CD14-positive monocyte (primary cell): ENCODE measurements around the gene CCDC92B. TPM values are rescaled to one million over a fixed set of nuclear protein-coding genes. Genes with fewer than 3 reads are reported as not detected.
A peak's percentile ranks its signal among the peaks of the same experiment; 100 is the strongest.

ENCODE experiments used
- DNase-seq, 3 donors: peaks; one replicate each; pipeline ENCODE4 v3.0.0-alpha.2; 2011 to 2022
- H2AFZ ChIP-seq: 2 replicates; pipeline ENCODE4 v1.6.0; 2012; ENCODE audit warnings: mild to moderate bottlenecking, low read depth, low read length, inconsistent platforms; ENCODE audit not compliant: insufficient read depth, poor library complexity, severe bottlenecking
- H3K27ac ChIP-seq, 2 donors: 1 replicate in 1 of 2; 2 replicates in 1 of 2; pipeline ENCODE4 v1.5.1; 2012 to 2013; ENCODE audit warnings: low read length in 2 of 2, control low read depth in 1 of 2, inconsistent platforms in 1 of 2, low read depth in 1 of 2, mild to moderate bottlenecking in 1 of 2
- H3K27me3 ChIP-seq, 2 donors: one replicate each; pipeline versions ENCODE4 v1.6.0 to v1.6.1; 2011 to 2013; ENCODE audit warnings: low read length in 2 of 2; ENCODE audit not compliant: control insufficient read depth in 2 of 2, insufficient read depth in 2 of 2
- H3K36me3 ChIP-seq, 2 donors: replicated peaks in 1 of 2; 1 replicate in 1 of 2; 2 replicates in 1 of 2; pipeline versions ENCODE4 v1.5.1 to v1.6.1; 2012 to 2013; ENCODE audit warnings: low read length in 2 of 2, control low read depth in 1 of 2, inconsistent platforms in 1 of 2, mild to moderate bottlenecking in 1 of 2; ENCODE audit not compliant: insufficient read depth in 2 of 2, control insufficient read depth in 1 of 2
- H3K4me1 ChIP-seq, 2 donors: 1 replicate in 1 of 2; 2 replicates in 1 of 2; pipeline versions ENCODE4 v1.5.1 to v1.6.1; 2012 to 2013; ENCODE audit warnings: low read length in 2 of 2, control low read depth in 1 of 2, inconsistent platforms in 1 of 2, mild to moderate bottlenecking in 1 of 2, moderate library complexity in 1 of 2; ENCODE audit not compliant: insufficient read depth in 2 of 2, control insufficient read depth in 1 of 2
- H3K4me2 ChIP-seq: replicated peaks from 2 replicates; pipeline ENCODE3; 2012; ENCODE audit warnings: low read length, moderate library complexity, mild to moderate bottlenecking; ENCODE audit not compliant: poor library complexity, severe bottlenecking; ENCODE audit errors: extremely low read depth
- H3K4me3 ChIP-seq, 3 experiments: fragments of 200-600 bp in 1 of 3; sonication (generic) in 1 of 3; replicated peaks in 1 of 3; 1 replicate in 2 of 3; 2 replicates in 1 of 3; pipeline ENCODE4 v1.5.1; 2011 to 2013; ENCODE audit warnings: low read length in 3 of 3, mild to moderate bottlenecking in 3 of 3, control low read depth in 2 of 3, low read depth in 2 of 3, inconsistent platforms in 1 of 3, moderate library complexity in 1 of 3
- H3K79me2 ChIP-seq: 2 replicates; pipeline ENCODE4 v1.6.0; 2012; ENCODE audit warnings: mild to moderate bottlenecking, control low read depth, inconsistent platforms, low read length, moderate library complexity; ENCODE audit not compliant: insufficient read depth
- H3K9ac ChIP-seq: 2 replicates; pipeline ENCODE4 v1.6.0; 2017; ENCODE audit warnings: low read length, mild to moderate bottlenecking; ENCODE audit not compliant: insufficient read depth, poor library complexity, severe bottlenecking
- H3K9me3 ChIP-seq, 2 donors: replicated peaks in 1 of 2; 1 replicate in 1 of 2; 2 replicates in 1 of 2; pipeline versions ENCODE4 v1.5.1 to v1.6.1; 2012 to 2013; ENCODE audit warnings: low read length in 2 of 2, control low read depth in 1 of 2; ENCODE audit not compliant: control insufficient read depth in 1 of 2, insufficient read depth in 1 of 2
- H4K20me1 ChIP-seq: 2 replicates; pipeline ENCODE4 v1.6.0; 2012; ENCODE audit warnings: mild to moderate bottlenecking, low read length, control low read depth, moderate library complexity; ENCODE audit not compliant: insufficient read depth
- H3K27ac Mint-ChIP-seq, 7 donors: one replicate each; pipeline ENCODE4 v1.8.0; 2020; ENCODE audit warnings: mild to moderate bottlenecking in 7 of 7, mixed read lengths in 7 of 7, moderate library complexity in 6 of 7, inconsistent platforms in 2 of 7
- H3K27me3 Mint-ChIP-seq, 3 donors: one replicate each; pipeline ENCODE4 v1.8.0; 2021 to 2022; ENCODE audit warnings: low read depth in 3 of 3, mild to moderate bottlenecking in 3 of 3, mixed read lengths in 3 of 3, moderate library complexity in 3 of 3, inconsistent platforms in 1 of 3
- H3K36me3 Mint-ChIP-seq, 2 donors: one replicate each; pipeline ENCODE4 v1.8.0; 2020; ENCODE audit warnings: mixed read lengths in 2 of 2, inconsistent platforms in 1 of 2, mild to moderate bottlenecking in 1 of 2
- H3K4me1 Mint-ChIP-seq: one replicate; pipeline ENCODE4 v1.8.0; 2020; ENCODE audit warnings: mild to moderate bottlenecking, mixed read lengths
- H3K4me3 Mint-ChIP-seq, 2 donors: one replicate each; pipeline ENCODE4 v1.8.0; 2020; ENCODE audit warnings: mild to moderate bottlenecking in 2 of 2, mixed read lengths in 2 of 2, moderate library complexity in 1 of 2
- H3K9me3 Mint-ChIP-seq, 7 donors: one replicate each; pipeline ENCODE4 v1.8.0; 2020 to 2022; ENCODE audit warnings: mixed read lengths in 7 of 7, mild to moderate bottlenecking in 6 of 7, moderate library complexity in 6 of 7, inconsistent platforms in 2 of 7
- CTCF ChIP-seq: fragments of 200-600 bp; IDR thresholded peaks from one replicate; pipeline ENCODE4 v1.8.0; 2022; ENCODE audit warnings: antibody characterized with exemption, mild to moderate bottlenecking
- WGBS: methylation state at CpG from one replicate; pipeline ENCODE4 v1.1.5; 2013; ENCODE audit warnings: missing lambda C conversion rate; ENCODE audit not compliant: insufficient coverage; 5-methylcytosine and 5-hydroxymethylcytosine counted together
- intact Hi-C, 2 donors: fragments of 100-400 bp; cut with micrococcal nuclease; formaldehyde crosslinking; loops; one replicate each; pipeline versions ENCODE4 v1.15.0 to v1.15.1; 2023
- polyA plus RNA-seq, 3 donors: library from polyadenylated mRNA; depleted of rRNA in 1 of 3; unstranded in 2 of 3; stranded (reverse) in 1 of 3; fragments of 300-500 nt in 2 of 3; fragments of >200 nt in 1 of 3; fragmentation: Illumina TruSeq in 2 of 3; gene quantifications; 1 replicate in 2 of 3; 2 replicates in 1 of 3; pipeline ENCODE4 v1.2.3, GENCODE V29; 2012 to 2021

The CCDC92B gene
- polyA plus RNA-seq, 3 donors = not detected

GRCh38 chr17:2690165-2691068, 59.0 kb downstream of the CCDC92B start:
- Histone ChIP-seq H3K36me3 (peaks cover 25 to 43% of the 10 kb centered on the region in 2 donors), H3K27me3 (no peaks in the 10 kb centered on the region), H3K9ac (no peak overlapping the region), H3K4me2 (no peak overlapping the region), H3K4me1 (no peaks in the 10 kb centered on the region), H2AFZ (no peak overlapping the region), H3K9me3 (no peaks in the 10 kb centered on the region), H3K4me3 (no peak overlapping the region), H3K79me2 (no peaks in the 10 kb centered on the region), H4K20me1 (peaks cover 11% of the 10 kb centered on the region), H3K27ac (no peak overlapping the region)
- Mint-ChIP-seq H3K27ac (no peak overlapping the region), H3K27me3 (no peaks in the 10 kb centered on the region), H3K36me3 (peaks cover 18 to 44% of the 10 kb centered on the region in 2 donors), H3K9me3 (no peaks in the 10 kb centered on the region), H3K4me3 (no peak overlapping the region), H3K4me1 (no peaks in the 10 kb centered on the region)
- DNase-seq = no peak
- intact Hi-C loops = no loop called here
- TF ChIP-seq CTCF = no peak
- 62% methylated on average over 45 of the region's 55 CpGs for WGBS

DNA sequence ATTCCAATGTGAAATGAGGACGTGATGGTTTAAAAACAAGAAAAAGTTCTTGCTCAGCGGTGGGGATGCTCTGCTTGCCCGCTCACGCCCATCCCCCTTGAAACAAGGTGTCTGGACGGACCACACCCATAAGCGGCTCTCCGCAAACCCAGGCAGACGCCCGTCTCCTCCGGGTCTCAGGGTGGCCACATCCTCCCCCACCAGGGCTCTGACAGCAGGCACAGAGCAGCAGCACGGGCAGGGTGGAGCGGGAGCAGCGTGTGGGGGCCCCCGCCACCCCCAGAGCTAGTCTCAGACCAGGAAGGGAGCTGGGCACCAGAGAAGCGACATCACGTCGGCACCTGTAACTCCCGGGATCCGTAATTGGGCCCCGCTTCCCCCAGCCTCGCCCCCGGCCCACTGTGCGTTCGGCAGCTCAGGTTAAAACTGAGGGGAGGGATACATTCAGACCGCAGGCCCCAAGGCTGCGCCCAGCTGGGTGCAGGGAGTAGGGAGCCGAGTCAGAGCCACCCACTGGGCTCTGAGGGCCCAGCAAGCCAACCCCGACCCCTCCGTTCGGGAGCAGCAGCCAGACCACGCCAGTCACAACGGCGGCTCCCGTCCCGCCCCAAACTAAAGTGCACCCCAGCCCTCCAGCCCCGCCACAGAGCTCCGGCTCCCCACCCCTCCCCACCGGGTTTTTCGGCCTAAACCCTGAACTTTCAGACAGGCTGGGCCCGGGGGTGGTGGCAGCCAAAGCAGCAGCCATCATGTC, 59.9 kb downstream of the CCDC92B start:
- Histone ChIP-seq H3K4me3 (no peak overlapping the region), H3K9ac (no peak overlapping the region), H3K4me1 (no peaks in the 10 kb centered on the region), H3K79me2 (no peaks in the 10 kb centered on the region), H3K27me3 (no peaks in the 10 kb centered on the region), H3K36me3 (peaks cover 22 to 42% of the 10 kb centered on the region in 2 donors), H3K4me2 (no peak overlapping the region), H2AFZ (no peak overlapping the region), H3K27ac (no peak overlapping the region), H3K9me3 (no peaks in the 10 kb centered on the region), H4K20me1 (peaks cover 18% of the 10 kb centered on the region)
- Mint-ChIP-seq H3K36me3 (peaks cover 18 to 38% of the 10 kb centered on the region in 2 donors), H3K27me3 (no peaks in the 10 kb centered on the region), H3K4me3 (no peak overlapping the region), H3K9me3 (no peaks in the 10 kb centered on the region), H3K4me1 (no peaks in the 10 kb centered on the region), H3K27ac (peak overlapping the region in 2 of 7 donors; percentile 46 to 56)
- no peak for TF ChIP-seq CTCF
- DNase-seq = no peak
- intact Hi-C loops = no loop called here
- WGBS = 69% methylated on average over 39 of the region's 40 CpGs
